HG03571 (cell line): ENCODE measurements around the gene MCF2.
A peak's percentile ranks its signal among the peaks of the same experiment; 100 is the strongest.
"Not testable (repeated sequence)": the region's sequence is repeated elsewhere in the genome, so short reads cannot be mapped to it uniquely, and the experiment has no call there.

Experiments used
- ATAC-seq: cut with Tn5 transposase; IDR thresholded peaks from one replicate; pipeline ENCODE4 v1.9.1; 2021; ENCODE audit not compliant: unreplicated experiment

Gene MCF2

GRCh38 chrX:139708067-139708466 is at the start of gene MCF2:
TSS of gene MCF2 (minus strand) at chrX:139708167. CDS start at chrX:139651744, 56,423 bp downstream.
- ATAC-seq, result no peak

- no peak for ATAC-seq
Observed at GRCh38 chrX:139751053-139751452, 43.1 kb upstream of the MCF2 start.

GRCh38 chrX:139750390-139750789 is 42.4 kb upstream of the MCF2 start:
- ATAC-seq, result no peak

GRCh38 chrX:139739138-139739537 is 31.2 kb upstream of the MCF2 start:
- peak; percentile 79 for ATAC-seq

GRCh38 chrX:139738581-139738980 is 30.6 kb upstream of the MCF2 start:
- ATAC-seq, result no peak

- no peak for ATAC-seq
Observed at GRCh38 chrX:139736151-139736550, 28.2 kb upstream of the MCF2 start.

- ATAC-seq, result no peak
Observed at GRCh38 chrX:139734996-139735395, 27.0 kb upstream of the MCF2 start.

- ATAC-seq, result peak; percentile 79
Observed at GRCh38 chrX:139725720-139726119, 17.8 kb upstream of the MCF2 start.

- no peak for ATAC-seq
Observed at GRCh38 chrX:139724626-139725025, 16.7 kb upstream of the MCF2 start.

GRCh38 chrX:139720979-139721378 is 13.0 kb upstream of the MCF2 start:
- ATAC-seq, result no peak

GRCh38 chrX:139720136-139720535 is 12.2 kb upstream of the MCF2 start:
- no peak for ATAC-seq

- ATAC-seq, result no peak
Observed at GRCh38 chrX:139702658-139703057, 5.3 kb downstream of the MCF2 start.

GRCh38 chrX:139692908-139693307 is 15.1 kb downstream of the MCF2 start:
- ATAC-seq, result no peak

GRCh38 chrX:139692506-139692849 is 15.5 kb downstream of the MCF2 start:
- no peak for ATAC-seq

- no peak for ATAC-seq
Observed at GRCh38 chrX:139691843-139692505, 16.0 kb downstream of the MCF2 start.

GRCh38 chrX:139691493-139691842 is 16.5 kb downstream of the MCF2 start:
- no peak for ATAC-seq

- not testable (repeated sequence) for ATAC-seq
Observed at GRCh38 chrX:139685175-139685574, 22.8 kb downstream of the MCF2 start.

- ATAC-seq, result no peak
Observed at GRCh38 chrX:139680356-139680755, 27.6 kb downstream of the MCF2 start.

- ATAC-seq, result no peak
Observed at GRCh38 chrX:139647597-139647996, 60.4 kb downstream of the MCF2 start.

GRCh38 chrX:139642241-139642927 is 65.6 kb downstream of the MCF2 start:
- no peak for ATAC-seq

GRCh38 chrX:139640259-139640658 is 67.7 kb downstream of the MCF2 start:
- no peak for ATAC-seq

- no peak for ATAC-seq
Observed at GRCh38 chrX:139639253-139639652, 68.7 kb downstream of the MCF2 start.

GRCh38 chrX:139600105-139600504 is 107.9 kb downstream of the MCF2 start:
- ATAC-seq, result no peak
